Measurements from ENCODE around the gene GIT1. TPM values are rescaled to one million over a fixed set of nuclear protein-coding genes. Genes with fewer than 3 reads are reported as not detected.
A peak's percentile ranks its signal among the peaks of the same experiment; 100 is the strongest.

GIT1 gene
- total RNA-seq, 1 donor from 2014 or later: 44.8 TPM

GRCh38 chr17:29581583-29582253 lies 7.7 kb downstream of the GIT1 start:
- no peak for DNase-seq (ENCODE audit: low read depth, low spot score)

GRCh38 chr17:29579866-29580771 lies 9.3 kb downstream of the GIT1 start:
- DNase-seq (ENCODE audit: low read depth, low spot score): peak; percentile 49

- no peak for DNase-seq (ENCODE audit: low read depth, low spot score)
Observed at GRCh38 chr17:29578626-29579485, 10.6 kb downstream of the GIT1 start.

GRCh38 chr17:29577385-29578211 lies 11.8 kb downstream of the GIT1 start:
- no peak for DNase-seq (ENCODE audit: low read depth, low spot score)

- no peak for DNase-seq (ENCODE audit: low read depth, low spot score)
Observed at GRCh38 chr17:29577001-29577370, 12.5 kb downstream of the GIT1 start.

- no peak for DNase-seq (ENCODE audit: low read depth, low spot score)
Observed at GRCh38 chr17:29576214-29577000, 13.0 kb downstream of the GIT1 start.

GRCh38 chr17:29575511-29576213 lies 13.8 kb downstream of the GIT1 start:
- DNase-seq (ENCODE audit: low read depth, low spot score): no peak

- DNase-seq (ENCODE audit: low read depth, low spot score): no peak
Observed at GRCh38 chr17:29574732-29575510, 14.5 kb downstream of the GIT1 start.

- no peak for DNase-seq (ENCODE audit: low read depth, low spot score)
Observed at GRCh38 chr17:29573871-29574731, 15.3 kb downstream of the GIT1 start.

GRCh38 chr17:29573558-29573869 lies 15.9 kb downstream of the GIT1 start:
- DNase-seq (ENCODE audit: low read depth, low spot score): no peak

- DNase-seq (ENCODE audit: low read depth, low spot score): no peak
Observed at GRCh38 chr17:29572691-29573557, 16.5 kb downstream of the GIT1 start.

GRCh38 chr17:29571883-29572681 lies 17.4 kb downstream of the GIT1 start:
- no peak for DNase-seq (ENCODE audit: low read depth, low spot score)

GRCh38 chr17:29571486-29571882 lies 18.0 kb downstream of the GIT1 start:
- DNase-seq (ENCODE audit: low read depth, low spot score): no peak

- DNase-seq (ENCODE audit: low read depth, low spot score): no peak
Observed at GRCh38 chr17:29570521-29570920, 18.9 kb downstream of the GIT1 start.

GRCh38 chr17:29569245-29569950 lies 20.1 kb downstream of the GIT1 start:
- DNase-seq (ENCODE audit: low read depth, low spot score): no peak
